Fibroblast of lung (primary cell): ENCODE results near the gene DTX3L.

Experiments
- EZH2 ChIP-seq: IDR thresholded peaks from 2 replicates; pipeline ENCODE4 v1.5.1; 2012; ENCODE audit warnings: low read length, control low read depth, mild to moderate bottlenecking; ENCODE audit errors: missing control alignments
- TF ChIP-seq, protein P1 (sequence below), 2 donors: IDR thresholded peaks in 1 of 2; conservative IDR thresholded peaks in 1 of 2; 1 replicate in 1 of 2; 2 replicates in 1 of 2; pipeline ENCODE4 v1.5.1; 2011 to 2012; ENCODE audit warnings: low read length in 2 of 2, control low read depth in 1 of 2, inconsistent platforms in 1 of 2, low read depth in 1 of 2, mild to moderate bottlenecking in 1 of 2

DNA sequence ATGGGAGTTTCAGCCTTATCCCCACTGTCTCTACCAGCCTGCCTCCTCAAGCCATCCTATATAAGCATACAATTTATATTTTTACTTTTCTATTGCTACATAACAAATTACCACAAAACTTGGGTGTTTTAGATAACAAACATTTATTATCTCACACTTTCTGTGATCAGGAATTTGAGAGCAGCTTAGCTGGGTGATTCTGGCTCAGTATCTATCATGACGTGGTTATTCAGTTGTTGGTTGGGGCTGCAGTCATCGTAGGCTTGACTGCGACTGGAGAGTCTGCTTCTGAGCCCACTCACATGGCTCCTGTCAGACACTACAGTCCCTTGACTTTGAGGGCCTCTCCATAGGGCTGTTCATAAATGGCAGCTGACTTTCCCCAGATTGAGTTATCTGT is 34.0 kb downstream of the DTX3L start:
- TF ChIP-seq, protein P1, sequence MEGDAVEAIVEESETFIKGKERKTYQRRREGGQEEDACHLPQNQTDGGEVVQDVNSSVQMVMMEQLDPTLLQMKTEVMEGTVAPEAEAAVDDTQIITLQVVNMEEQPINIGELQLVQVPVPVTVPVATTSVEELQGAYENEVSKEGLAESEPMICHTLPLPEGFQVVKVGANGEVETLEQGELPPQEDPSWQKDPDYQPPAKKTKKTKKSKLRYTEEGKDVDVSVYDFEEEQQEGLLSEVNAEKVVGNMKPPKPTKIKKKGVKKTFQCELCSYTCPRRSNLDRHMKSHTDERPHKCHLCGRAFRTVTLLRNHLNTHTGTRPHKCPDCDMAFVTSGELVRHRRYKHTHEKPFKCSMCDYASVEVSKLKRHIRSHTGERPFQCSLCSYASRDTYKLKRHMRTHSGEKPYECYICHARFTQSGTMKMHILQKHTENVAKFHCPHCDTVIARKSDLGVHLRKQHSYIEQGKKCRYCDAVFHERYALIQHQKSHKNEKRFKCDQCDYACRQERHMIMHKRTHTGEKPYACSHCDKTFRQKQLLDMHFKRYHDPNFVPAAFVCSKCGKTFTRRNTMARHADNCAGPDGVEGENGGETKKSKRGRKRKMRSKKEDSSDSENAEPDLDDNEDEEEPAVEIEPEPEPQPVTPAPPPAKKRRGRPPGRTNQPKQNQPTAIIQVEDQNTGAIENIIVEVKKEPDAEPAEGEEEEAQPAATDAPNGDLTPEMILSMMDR (conservative IDR thresholded peaks at IDR 0.05 in 1 of 2, IDR thresholded peaks at IDR 0.05 in 1 of 2; ENCODE audit: low read depth in 1 of 2, low read length in 2 of 2): no peak
- TF ChIP-seq EZH2: no peak
